ENCODE results near the gene OR2T6.
"Not testable (repeated sequence)": the region's sequence is repeated elsewhere in the genome, so short reads cannot be mapped to it uniquely, and the experiment has no call there.

Gene OR2T6

DNA sequence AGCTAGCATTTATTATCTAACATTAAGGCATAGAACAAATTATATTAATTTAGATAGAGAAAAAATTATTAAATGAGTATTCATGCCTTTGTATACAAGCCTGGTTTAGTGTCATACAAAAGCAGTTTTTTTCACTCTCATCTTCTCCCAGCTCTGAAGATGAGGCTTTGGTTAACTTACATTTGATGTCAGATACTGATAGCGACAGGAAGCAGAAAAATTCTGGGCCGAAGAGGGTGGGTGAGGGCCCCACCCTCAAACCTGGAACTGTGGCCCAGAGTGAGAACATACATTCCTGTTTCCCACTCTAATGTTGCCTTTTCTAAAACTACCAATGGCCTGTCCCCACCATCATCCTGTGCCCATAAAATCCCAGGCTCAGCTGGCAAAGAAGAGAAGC lies 42.3 kb downstream of the OR2T6 start:
- 37% methylated on average over 2 of the region's 2 CpGs for WGBS

DNA sequence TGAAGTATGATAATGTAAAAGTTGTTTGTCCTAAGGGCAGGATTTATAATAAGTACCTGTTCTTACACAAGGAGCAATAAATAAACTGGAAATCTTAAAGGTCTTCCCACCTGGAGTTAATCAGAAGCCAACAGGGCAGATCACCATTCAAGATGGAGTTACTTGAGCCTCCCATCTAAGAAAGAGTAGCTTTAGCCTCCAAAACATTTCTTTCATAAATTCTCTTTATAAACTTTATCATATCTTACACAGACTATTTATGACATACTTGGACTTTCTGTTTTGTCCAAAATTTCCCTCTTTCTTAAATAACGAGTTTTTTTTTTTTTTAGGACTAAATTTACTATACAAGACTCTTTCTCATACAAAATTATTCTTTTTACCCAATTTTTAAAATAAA lies 45.8 kb downstream of the OR2T6 start:
- Histone ChIP-seq H3K36me3 (ENCODE audit: control insufficient read depth in 1 of 2, insufficient read depth in 2 of 2, low read depth in 1 of 2, low read length in 2 of 2) (no peaks in the 10 kb centered on the region), H3K18ac (ENCODE audit: low read depth in 1 of 2, low read length in 2 of 2) (no peak overlapping the region), H2BK12ac (ENCODE audit: low read length in 2 of 2) (no peak overlapping the region), H3K79me1 (replicated peaks; ENCODE audit: low read length, poor library complexity, severe bottlenecking) (no peaks in the 10 kb centered on the region), H2BK5ac (ENCODE audit: low read depth, low read length, poor library complexity, severe bottlenecking) (peak overlapping the region; percentile 19), H3K4me3 (ENCODE audit: insufficient read depth in 1 of 2, low read depth in 1 of 2, low read length in 2 of 2) (no peak overlapping the region), H4K8ac (ENCODE audit: low read length) (no peak overlapping the region), H4K91ac (ENCODE audit: low read length) (no peak overlapping the region), H2BK120ac (ENCODE audit: low read depth, low read length) (no peak overlapping the region), H3K9me3 (ENCODE audit: control insufficient read depth, low read length) (peaks cover 49% of the 10 kb centered on the region), H3K14ac (ENCODE audit: low read length in 2 of 2) (no peak overlapping the region), H3K23ac (ENCODE audit: low read length in 2 of 2) (no peak overlapping the region), H3K4me2 (ENCODE audit: low read length, poor library complexity, severe bottlenecking) (no peak overlapping the region), H3K27ac (ENCODE audit: low read length, poor library complexity, severe bottlenecking) (no peak overlapping the region), H2AFZ (ENCODE audit: low read depth, low read length) (no peak overlapping the region), H2BK15ac (ENCODE audit: low read depth, poor library complexity, severe bottlenecking) (no peak overlapping the region), H3K4me1 (ENCODE audit: control insufficient read depth, insufficient read depth, low read depth, low read length) (no peaks in the 10 kb centered on the region), H3K27me3 (ENCODE audit: control insufficient read depth in 1 of 2, insufficient read depth in 1 of 2, low read length in 2 of 2) (no peaks in the 10 kb centered on the region), H2AK5ac (ENCODE audit: low read length, severe bottlenecking) (no peak overlapping the region), H3K9ac (ENCODE audit: low read length) (no peak overlapping the region), H3K4ac (ENCODE audit: low read depth in 1 of 2, low read length in 2 of 2) (no peak overlapping the region)
- peak; percentile 22 for DNase-seq
- WGBS, result no CpG with 5 or more reads among the region's 1 CpG

More for the DNA sequence above, 42.3 kb downstream of the OR2T6 start:
- Histone ChIP-seq H3K4me1 (ENCODE audit: control insufficient read depth, insufficient read depth, low read depth, low read length) (no peaks in the 10 kb centered on the region), H2BK5ac (ENCODE audit: low read depth, low read length, poor library complexity, severe bottlenecking) (no peak overlapping the region), H4K8ac (ENCODE audit: low read length) (no peak overlapping the region), H3K14ac (ENCODE audit: low read length in 2 of 2) (no peak overlapping the region), H3K36me3 (ENCODE audit: control insufficient read depth in 1 of 2, insufficient read depth in 2 of 2, low read depth in 1 of 2, low read length in 2 of 2) (no peaks in the 10 kb centered on the region), H2AFZ (ENCODE audit: low read depth, low read length) (no peak overlapping the region), H3K9me3 (ENCODE audit: control insufficient read depth, low read length) (peaks cover 56% of the 10 kb centered on the region), H2BK12ac (ENCODE audit: low read length in 2 of 2) (no peak overlapping the region), H3K4me2 (ENCODE audit: low read length, poor library complexity, severe bottlenecking) (no peak overlapping the region), H2AK5ac (ENCODE audit: low read length, severe bottlenecking) (no peak overlapping the region), H3K79me1 (replicated peaks; ENCODE audit: low read length, poor library complexity, severe bottlenecking) (no peaks in the 10 kb centered on the region), H2BK120ac (ENCODE audit: low read depth, low read length) (no peak overlapping the region), H3K23ac (ENCODE audit: low read length in 2 of 2) (no peak overlapping the region), H2BK15ac (ENCODE audit: low read depth, poor library complexity, severe bottlenecking) (no peak overlapping the region), H3K4ac (ENCODE audit: low read depth in 1 of 2, low read length in 2 of 2) (no peak overlapping the region), H3K4me3 (ENCODE audit: insufficient read depth in 1 of 2, low read depth in 1 of 2, low read length in 2 of 2) (no peak overlapping the region), H3K18ac (ENCODE audit: low read depth in 1 of 2, low read length in 2 of 2) (no peak overlapping the region), H3K27ac (ENCODE audit: low read length, poor library complexity, severe bottlenecking) (no peak overlapping the region), H3K9ac (ENCODE audit: low read length) (no peak overlapping the region), H3K27me3 (ENCODE audit: control insufficient read depth in 1 of 2, insufficient read depth in 1 of 2, low read length in 2 of 2) (no peaks in the 10 kb centered on the region), H4K91ac (ENCODE audit: low read length) (no peak overlapping the region)
- no peak for DNase-seq

DNA sequence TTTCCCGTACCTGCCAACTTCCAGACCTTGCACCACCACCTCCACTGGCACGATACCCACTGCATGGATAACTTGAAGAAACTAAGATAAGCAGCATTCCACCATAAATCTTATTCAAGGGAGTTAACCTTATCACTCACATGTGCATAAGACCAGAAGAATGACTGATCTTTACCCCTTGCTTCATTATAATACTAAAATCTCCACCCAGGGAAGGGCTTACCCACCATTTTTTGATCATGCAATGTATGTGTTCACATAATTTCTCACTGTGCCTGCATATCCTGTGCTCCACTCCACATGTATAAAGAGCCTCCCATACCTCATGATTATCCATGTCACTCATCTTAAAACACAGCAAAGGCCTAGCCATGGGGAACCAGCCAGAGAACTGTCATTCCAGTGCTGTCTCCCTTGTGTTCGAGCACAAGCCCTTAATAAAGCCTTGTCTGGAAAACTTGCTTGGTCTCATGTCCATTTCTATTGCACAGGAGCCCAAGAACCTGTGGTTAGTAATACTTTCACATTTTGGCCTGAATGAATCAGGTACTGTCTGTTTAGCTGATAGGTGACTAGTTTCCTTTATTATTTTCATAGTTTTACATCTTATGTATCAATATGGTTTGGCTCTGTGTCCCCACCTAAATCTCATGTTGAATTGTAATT lies 52.1 kb downstream of the OR2T6 start:
- not testable (repeated sequence) for H3K4me3 ChIP-seq (ENCODE audit: insufficient read depth in 1 of 2, low read depth in 1 of 2, low read length in 2 of 2); H3K18ac ChIP-seq (ENCODE audit: low read depth in 1 of 2, low read length in 2 of 2); H3K79me1 ChIP-seq (replicated peaks; ENCODE audit: low read length, poor library complexity, severe bottlenecking); H3K4ac ChIP-seq (ENCODE audit: low read depth in 1 of 2, low read length in 2 of 2); H3K27ac ChIP-seq (ENCODE audit: low read length, poor library complexity, severe bottlenecking); H2BK12ac ChIP-seq (ENCODE audit: low read length in 2 of 2); H2BK5ac ChIP-seq (ENCODE audit: low read depth, low read length, poor library complexity, severe bottlenecking); DNase-seq; H3K4me1 ChIP-seq (ENCODE audit: control insufficient read depth, insufficient read depth, low read depth, low read length); H3K27me3 ChIP-seq (ENCODE audit: control insufficient read depth in 1 of 2, insufficient read depth in 1 of 2, low read length in 2 of 2); H3K23ac ChIP-seq (ENCODE audit: low read length in 2 of 2); H4K91ac ChIP-seq (ENCODE audit: low read length); H4K8ac ChIP-seq (ENCODE audit: low read length); H2AK5ac ChIP-seq (ENCODE audit: low read length, severe bottlenecking); H3K14ac ChIP-seq (ENCODE audit: low read length in 2 of 2); H2BK15ac ChIP-seq (ENCODE audit: low read depth, poor library complexity, severe bottlenecking); H3K9ac ChIP-seq (ENCODE audit: low read length); H3K4me2 ChIP-seq (ENCODE audit: low read length, poor library complexity, severe bottlenecking); H2BK120ac ChIP-seq (ENCODE audit: low read depth, low read length); H2AFZ ChIP-seq (ENCODE audit: low read depth, low read length); H3K9me3 ChIP-seq (ENCODE audit: control insufficient read depth, low read length); H3K36me3 ChIP-seq (ENCODE audit: control insufficient read depth in 1 of 2, insufficient read depth in 2 of 2, low read depth in 1 of 2, low read length in 2 of 2)
- WGBS, result 55% methylated on average over 2 of the region's 3 CpGs

DNA sequence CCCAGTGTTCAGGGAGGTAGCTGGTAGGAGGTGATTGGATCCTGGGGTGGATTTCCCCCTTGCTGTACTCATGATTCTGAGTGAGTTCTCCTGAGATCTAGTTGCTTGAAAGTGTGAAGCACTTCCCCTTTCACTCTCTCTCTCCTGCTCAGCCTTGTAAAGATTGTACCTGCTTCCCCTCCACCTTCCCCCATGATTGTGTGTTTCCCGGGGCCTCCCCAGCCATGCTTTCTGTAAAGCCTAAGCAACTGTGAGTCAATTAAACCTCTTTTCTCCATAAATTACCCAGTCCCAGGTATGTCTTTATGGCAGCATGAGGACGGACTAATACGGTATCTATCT lies 52.6 kb downstream of the OR2T6 start:
- H3K4me1 ChIP-seq (ENCODE audit: control insufficient read depth, insufficient read depth, low read depth, low read length); H3K4me2 ChIP-seq (ENCODE audit: low read length, poor library complexity, severe bottlenecking); H3K4me3 ChIP-seq (ENCODE audit: insufficient read depth in 1 of 2, low read depth in 1 of 2, low read length in 2 of 2); H3K36me3 ChIP-seq (ENCODE audit: control insufficient read depth in 1 of 2, insufficient read depth in 2 of 2, low read depth in 1 of 2, low read length in 2 of 2); H3K27ac ChIP-seq (ENCODE audit: low read length, poor library complexity, severe bottlenecking); H4K91ac ChIP-seq (ENCODE audit: low read length); H3K4ac ChIP-seq (ENCODE audit: low read depth in 1 of 2, low read length in 2 of 2); H2BK15ac ChIP-seq (ENCODE audit: low read depth, poor library complexity, severe bottlenecking); H2AK5ac ChIP-seq (ENCODE audit: low read length, severe bottlenecking); H2BK5ac ChIP-seq (ENCODE audit: low read depth, low read length, poor library complexity, severe bottlenecking); H2BK12ac ChIP-seq (ENCODE audit: low read length in 2 of 2); H3K9ac ChIP-seq (ENCODE audit: low read length); H3K79me1 ChIP-seq (replicated peaks; ENCODE audit: low read length, poor library complexity, severe bottlenecking); H3K27me3 ChIP-seq (ENCODE audit: control insufficient read depth in 1 of 2, insufficient read depth in 1 of 2, low read length in 2 of 2); H2AFZ ChIP-seq (ENCODE audit: low read depth, low read length); H3K23ac ChIP-seq (ENCODE audit: low read length in 2 of 2); H4K8ac ChIP-seq (ENCODE audit: low read length); H3K18ac ChIP-seq (ENCODE audit: low read depth in 1 of 2, low read length in 2 of 2); H3K9me3 ChIP-seq (ENCODE audit: control insufficient read depth, low read length); H2BK120ac ChIP-seq (ENCODE audit: low read depth, low read length); DNase-seq; H3K14ac ChIP-seq (ENCODE audit: low read length in 2 of 2): not testable (repeated sequence)
- 58% methylated on average over 1 of the region's 3 CpGs for WGBS
